ENCODE measurements around the gene PKD1. TPM values are rescaled to one million over a fixed set of nuclear protein-coding genes. Genes with fewer than 3 reads are reported as not detected.
"Not testable (repeated sequence)": the region's sequence is repeated elsewhere in the genome, so short reads cannot be mapped to it uniquely, and the experiment has no call there.

The PKD1 gene
- 24.2 TPM for polyA plus RNA-seq (2012; ENCODE audit: low read depth, missing spikeins)

- peak; percentile 86 for FAIRE-seq
- DNase-seq (ENCODE audit: insufficient read length, low spot score) = not testable (repeated sequence)
Measured at GRCh38 chr16:2135770-2136490, at the start of gene PKD1. Gene PKD1, minus strand, starts transcription at chr16:2135898. Its CDS starts 209 bp downstream, at chr16:2135689.

GRCh38 chr16:2184962-2185361, 49.3 kb upstream of the PKD1 start:
- FAIRE-seq = no peak
- TF ChIP-seq POLR2A (IDR thresholded peaks at IDR 0.05; ENCODE audit: low read depth, low read length) (no peak), TAF1 (IDR thresholded peaks at IDR 0.05; ENCODE audit: low read depth, low read length) (no peak), POLR2AphosphoS5 (IDR thresholded peaks at IDR 0.05; ENCODE audit: low read depth, low read length) (no peak), POU2F2 (IDR thresholded peaks at IDR 0.05; ENCODE audit: low read depth, low read length) (no peak), PAX5 (IDR thresholded peaks at IDR 0.05; ENCODE audit: insufficient read depth, low read length, severe bottlenecking) (no peak), SPI1 (IDR thresholded peaks at IDR 0.05; ENCODE audit: low read depth, low read length) (no peak)
- DNase-seq (ENCODE audit: insufficient read length, low spot score) = no peak

- DNase-seq (ENCODE audit: insufficient read length, low spot score) = no peak
- TF ChIP-seq POU2F2 (IDR thresholded peaks at IDR 0.05; ENCODE audit: low read depth, low read length) (no peak), POLR2AphosphoS5 (IDR thresholded peaks at IDR 0.05; ENCODE audit: low read depth, low read length) (no peak), SPI1 (IDR thresholded peaks at IDR 0.05; ENCODE audit: low read depth, low read length) (no peak), TAF1 (IDR thresholded peaks at IDR 0.05; ENCODE audit: low read depth, low read length) (no peak), POLR2A (IDR thresholded peaks at IDR 0.05; ENCODE audit: low read depth, low read length) (no peak), PAX5 (IDR thresholded peaks at IDR 0.05; ENCODE audit: insufficient read depth, low read length, severe bottlenecking) (no peak)
- no peak for FAIRE-seq
Measured at GRCh38 chr16:2184346-2184745, 48.6 kb upstream of the PKD1 start.

- no peak for FAIRE-seq
- no peak for DNase-seq (ENCODE audit: insufficient read length, low spot score)
- TF ChIP-seq TAF1 (IDR thresholded peaks at IDR 0.05; ENCODE audit: low read depth, low read length) = no peak
- no peak for TF ChIP-seq POU2F2 (IDR thresholded peaks at IDR 0.05; ENCODE audit: low read depth, low read length)
- no peak for TF ChIP-seq SPI1 (IDR thresholded peaks at IDR 0.05; ENCODE audit: low read depth, low read length)
Measured at GRCh38 chr16:2183671-2184070, 48.0 kb upstream of the PKD1 start.

GRCh38 chr16:2181952-2182351, 46.3 kb upstream of the PKD1 start:
- DNase-seq (ENCODE audit: insufficient read length, low spot score) (no peak), FAIRE-seq (no peak)
- TF ChIP-seq POLR2AphosphoS5 (IDR thresholded peaks at IDR 0.05; ENCODE audit: low read depth, low read length) (no peak), PAX5 (IDR thresholded peaks at IDR 0.05; ENCODE audit: insufficient read depth, low read length, severe bottlenecking) (no peak), SPI1 (IDR thresholded peaks at IDR 0.05; ENCODE audit: low read depth, low read length) (no peak), POU2F2 (IDR thresholded peaks at IDR 0.05; ENCODE audit: low read depth, low read length) (no peak)

- no peak for DNase-seq (ENCODE audit: insufficient read length, low spot score)
- TF ChIP-seq SPI1 (IDR thresholded peaks at IDR 0.05; ENCODE audit: low read depth, low read length) (no peak), POU2F2 (IDR thresholded peaks at IDR 0.05; ENCODE audit: low read depth, low read length) (no peak), POLR2A (IDR thresholded peaks at IDR 0.05; ENCODE audit: low read depth, low read length) (no peak), TAF1 (IDR thresholded peaks at IDR 0.05; ENCODE audit: low read depth, low read length) (no peak), PAX5 (IDR thresholded peaks at IDR 0.05; ENCODE audit: insufficient read depth, low read length, severe bottlenecking) (no peak), POLR2AphosphoS5 (IDR thresholded peaks at IDR 0.05; ENCODE audit: low read depth, low read length) (no peak)
- FAIRE-seq = no peak
Measured at GRCh38 chr16:2180962-2181923, 45.5 kb upstream of the PKD1 start.

- TF ChIP-seq TAF1 (IDR thresholded peaks at IDR 0.05; ENCODE audit: low read depth, low read length) (no peak), SPI1 (IDR thresholded peaks at IDR 0.05; ENCODE audit: low read depth, low read length) (no peak), POLR2A (IDR thresholded peaks at IDR 0.05; ENCODE audit: low read depth, low read length) (no peak), PAX5 (IDR thresholded peaks at IDR 0.05; ENCODE audit: insufficient read depth, low read length, severe bottlenecking) (no peak), POU2F2 (IDR thresholded peaks at IDR 0.05; ENCODE audit: low read depth, low read length) (no peak), POLR2AphosphoS5 (IDR thresholded peaks at IDR 0.05; ENCODE audit: low read depth, low read length) (no peak)
- FAIRE-seq = no peak
Measured at GRCh38 chr16:2180461-2180860, 44.8 kb upstream of the PKD1 start.

GRCh38 chr16:2179576-2179975, 43.9 kb upstream of the PKD1 start:
- TF ChIP-seq TAF1 (IDR thresholded peaks at IDR 0.05; ENCODE audit: low read depth, low read length) (no peak), SPI1 (IDR thresholded peaks at IDR 0.05; ENCODE audit: low read depth, low read length) (no peak), PAX5 (IDR thresholded peaks at IDR 0.05; ENCODE audit: insufficient read depth, low read length, severe bottlenecking) (no peak), POU2F2 (IDR thresholded peaks at IDR 0.05; ENCODE audit: low read depth, low read length) (no peak)
- FAIRE-seq (no peak), DNase-seq (ENCODE audit: insufficient read length, low spot score) (no peak)

More at GRCh38 chr16:2180461-2180860, 44.8 kb upstream of the PKD1 start:
- no peak for DNase-seq (ENCODE audit: insufficient read length, low spot score)

GRCh38 chr16:2179107-2179501, 43.4 kb upstream of the PKD1 start:
- TF ChIP-seq POU2F2 (IDR thresholded peaks at IDR 0.05; ENCODE audit: low read depth, low read length) = no peak
- FAIRE-seq (no peak), DNase-seq (ENCODE audit: insufficient read length, low spot score) (no peak)

Data from GM12891 (cell line).